SJCRH30 (cell line): ENCODE measurements around the gene STXBP5. TPM values are rescaled to one million over a fixed set of nuclear protein-coding genes. Genes with fewer than 3 reads are reported as not detected.

Experiments
- DNase-seq, 2 experiments: peaks; one replicate each; pipeline ENCODE4 v3.0.0-alpha.2; 2015 to 2020
- H3K27ac ChIP-seq: fragments of 250-450 bp; sonication (Bioruptor Pico); 2 replicates; pipeline ENCODE4 v1.5.1; 2020; ENCODE audit warnings: mild to moderate bottlenecking, moderate library complexity
- H3K27me3 ChIP-seq: fragments of 250-450 bp; sonication (Bioruptor Pico); 2 replicates; pipeline ENCODE4 v1.5.1; 2020; ENCODE audit warnings: mild to moderate bottlenecking, moderate library complexity
- H3K36me3 ChIP-seq: fragments of 250-450 bp; sonication (Bioruptor Pico); 2 replicates; pipeline ENCODE4 v1.5.1; 2020; ENCODE audit warnings: mild to moderate bottlenecking, moderate library complexity
- H3K4me1 ChIP-seq: fragments of 250-450 bp; sonication (Bioruptor Pico); 2 replicates; pipeline ENCODE4 v1.5.1; 2020; ENCODE audit warnings: mild to moderate bottlenecking, moderate library complexity
- H3K4me3 ChIP-seq: fragments of 250-450 bp; sonication (Bioruptor Pico); 2 replicates; pipeline ENCODE4 v1.5.1; 2020; ENCODE audit warnings: mild to moderate bottlenecking, moderate library complexity
- H3K9me3 ChIP-seq: fragments of 250-450 bp; sonication (Bioruptor Pico); replicated peaks from 2 replicates; pipeline ENCODE4 v1.5.1; 2020; ENCODE audit warnings: mild to moderate bottlenecking, moderate library complexity
- total RNA-seq: library from RNA; depleted of rRNA; stranded (reverse); fragments of >200 nt; shearing (Covaris generic); gene quantifications from 2 replicates; pipeline ENCODE4 v1.2.3, GENCODE V29; 2014

The STXBP5 gene
- total RNA-seq, 1 experiment from 2014 or later = 33.4 TPM

DNA sequence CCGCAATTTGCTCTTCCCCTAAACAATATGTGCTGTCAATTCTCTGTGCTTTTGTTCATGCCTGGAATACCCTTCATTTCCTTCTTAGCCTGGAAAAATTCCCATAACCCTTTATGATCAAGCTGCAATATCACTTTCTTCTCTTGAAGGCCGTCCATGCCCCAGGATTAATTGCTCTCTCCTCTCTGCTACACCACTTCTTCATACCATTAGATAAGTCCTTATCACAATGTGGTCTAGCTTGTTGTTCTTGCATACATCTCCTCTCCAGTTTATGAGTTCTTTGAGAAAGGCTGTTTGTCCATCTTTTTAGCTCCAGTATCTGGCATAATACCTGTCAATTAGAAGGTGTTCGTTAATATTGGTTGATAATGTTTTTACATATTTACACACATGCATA is 193.1 kb downstream of the STXBP5 start:
- DNase-seq = no peak
- H3K27ac ChIP-seq = no peak overlapping the region
- no peaks in the 10 kb centered on the region for H3K9me3 ChIP-seq
- no peaks in the 10 kb centered on the region for H3K27me3 ChIP-seq
- H3K4me3 ChIP-seq = no peak overlapping the region
- no peaks in the 10 kb centered on the region for H3K36me3 ChIP-seq
- no peaks in the 10 kb centered on the region for H3K4me1 ChIP-seq

DNA sequence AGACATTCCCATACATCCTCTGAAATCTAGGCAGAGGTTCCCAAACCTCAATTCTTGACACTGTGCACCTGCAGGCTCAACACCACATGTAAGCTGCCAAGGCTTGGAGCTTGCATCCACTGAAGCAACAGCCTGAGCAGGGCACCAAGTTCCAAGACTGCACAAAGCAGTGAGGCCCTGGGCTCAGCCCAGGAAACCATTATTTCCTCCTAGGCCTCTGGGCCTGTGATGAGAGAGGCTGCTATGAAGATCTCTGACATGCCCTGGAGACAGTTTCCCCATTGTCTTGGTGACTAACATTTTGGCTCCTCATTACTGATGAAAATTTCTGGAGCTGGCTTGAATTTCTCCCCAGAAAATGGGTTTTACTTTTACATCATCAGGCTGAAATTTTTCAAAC is 196.8 kb downstream of the STXBP5 start:
- no peak for DNase-seq
- H3K27ac ChIP-seq = no peak overlapping the region

DNA sequence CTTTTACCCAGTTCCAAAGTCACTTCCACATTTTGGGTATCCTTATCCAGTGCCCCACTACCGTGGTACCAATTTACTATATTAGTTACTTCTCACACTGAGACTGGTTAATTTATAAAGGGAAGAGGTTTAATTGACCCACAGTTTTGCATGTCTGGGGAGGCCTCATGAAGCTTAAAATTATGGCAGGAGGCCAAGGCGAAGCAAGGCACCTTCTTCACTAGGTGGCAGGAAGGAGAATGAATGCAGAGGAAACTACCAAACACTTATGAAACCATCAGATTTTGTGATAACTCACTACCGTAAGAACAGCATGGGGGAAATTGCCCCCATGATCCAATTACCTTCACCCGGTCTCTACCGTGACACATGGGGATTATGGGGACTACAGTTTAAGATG is 197.6 kb downstream of the STXBP5 start:
- H3K4me3 ChIP-seq = no peak overlapping the region
- no peak for DNase-seq

More for the DNA sequence above, 196.8 kb downstream of the STXBP5 start:
- Histone ChIP-seq H3K36me3 (no peaks in the 10 kb centered on the region), H3K27me3 (no peaks in the 10 kb centered on the region), H3K4me3 (no peak overlapping the region), H3K9me3 (no peaks in the 10 kb centered on the region), H3K4me1 (no peaks in the 10 kb centered on the region)

DNA sequence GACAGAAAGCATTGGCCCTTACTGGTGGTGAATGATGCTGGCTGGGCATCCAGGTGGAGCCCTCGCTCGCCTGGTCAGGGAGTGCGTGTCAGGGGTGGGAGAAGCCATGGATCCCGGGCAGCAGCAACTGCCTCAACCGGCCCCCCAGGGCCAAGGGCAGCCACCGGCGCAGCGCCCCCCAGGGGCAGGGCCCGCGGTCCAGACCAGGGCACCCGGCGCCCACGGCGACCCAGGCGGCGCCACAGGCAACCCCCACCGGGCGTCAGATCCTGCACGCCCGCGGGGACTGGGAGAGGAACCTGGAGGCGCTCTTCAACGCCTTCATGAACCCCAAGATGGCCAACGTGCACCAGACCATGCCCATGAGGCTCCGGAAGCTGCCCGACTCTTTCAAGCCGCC is 202.6 kb downstream of the STXBP5 start:
- H3K9me3 ChIP-seq = no peaks in the 10 kb centered on the region
- no peak overlapping the region for H3K4me3 ChIP-seq
- no peak for DNase-seq
- H3K27ac ChIP-seq = no peak overlapping the region
- H3K27me3 ChIP-seq = no peaks in the 10 kb centered on the region
- no peaks in the 10 kb centered on the region for H3K4me1 ChIP-seq
- no peaks in the 10 kb centered on the region for H3K36me3 ChIP-seq

More for the DNA sequence above, 197.6 kb downstream of the STXBP5 start:
- H3K9me3 ChIP-seq = no peaks in the 10 kb centered on the region
- no peaks in the 10 kb centered on the region for H3K4me1 ChIP-seq
- H3K27ac ChIP-seq = no peak overlapping the region
- H3K36me3 ChIP-seq = no peaks in the 10 kb centered on the region
- H3K27me3 ChIP-seq = no peaks in the 10 kb centered on the region

DNA sequence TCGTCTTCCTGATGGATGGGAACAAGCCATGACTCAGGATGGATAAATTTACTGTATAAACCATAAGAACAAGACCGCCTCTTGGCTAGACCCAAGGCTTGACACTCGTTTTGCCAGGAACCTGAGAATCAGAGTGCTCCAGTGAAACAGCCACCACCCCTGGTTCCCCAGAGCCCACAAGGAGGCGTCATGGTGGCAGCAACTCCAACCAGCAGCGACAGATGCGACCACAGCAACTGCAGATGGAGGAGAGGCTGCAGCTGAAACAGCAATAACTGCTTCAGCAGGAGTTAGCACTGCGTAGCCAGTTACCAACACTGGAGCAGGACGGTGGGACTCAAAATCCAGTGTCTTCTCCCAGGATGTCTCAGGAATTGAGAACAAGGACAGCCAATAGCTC is 203.4 kb downstream of the STXBP5 start:
- no peaks in the 10 kb centered on the region for H3K27me3 ChIP-seq

DNA sequence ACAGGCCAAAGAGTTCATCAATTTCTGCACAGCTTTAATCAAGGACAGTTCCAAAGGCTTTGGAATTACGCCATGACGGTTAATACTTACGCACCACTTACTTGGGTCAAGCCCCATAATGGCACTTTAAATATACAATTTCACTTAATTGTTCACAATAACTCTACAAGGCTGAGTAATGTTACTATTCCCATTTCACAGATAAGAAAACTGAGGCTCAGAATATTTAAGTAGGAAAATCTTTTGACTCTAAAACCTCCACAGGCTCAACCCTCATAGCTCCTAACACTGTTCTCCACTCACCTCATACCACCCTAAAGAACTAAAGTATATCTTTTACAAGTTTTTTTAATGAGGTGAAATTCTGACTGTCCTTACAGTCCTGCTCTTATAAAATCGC is 212.4 kb downstream of the STXBP5 start:
- H3K9me3 ChIP-seq = no peaks in the 10 kb centered on the region
- H3K27me3 ChIP-seq = no peaks in the 10 kb centered on the region
- no peak overlapping the region for H3K27ac ChIP-seq
- H3K4me1 ChIP-seq = no peaks in the 10 kb centered on the region
- no peak for DNase-seq
- H3K4me3 ChIP-seq = no peak overlapping the region
- no peaks in the 10 kb centered on the region for H3K36me3 ChIP-seq

More for the DNA sequence above, 203.4 kb downstream of the STXBP5 start:
- H3K36me3 ChIP-seq = no peaks in the 10 kb centered on the region
- H3K4me3 ChIP-seq = no peak overlapping the region
- H3K4me1 ChIP-seq = no peaks in the 10 kb centered on the region
- DNase-seq = peak; percentile 20 to 30
- no peak overlapping the region for H3K27ac ChIP-seq
- H3K9me3 ChIP-seq = no peaks in the 10 kb centered on the region

DNA sequence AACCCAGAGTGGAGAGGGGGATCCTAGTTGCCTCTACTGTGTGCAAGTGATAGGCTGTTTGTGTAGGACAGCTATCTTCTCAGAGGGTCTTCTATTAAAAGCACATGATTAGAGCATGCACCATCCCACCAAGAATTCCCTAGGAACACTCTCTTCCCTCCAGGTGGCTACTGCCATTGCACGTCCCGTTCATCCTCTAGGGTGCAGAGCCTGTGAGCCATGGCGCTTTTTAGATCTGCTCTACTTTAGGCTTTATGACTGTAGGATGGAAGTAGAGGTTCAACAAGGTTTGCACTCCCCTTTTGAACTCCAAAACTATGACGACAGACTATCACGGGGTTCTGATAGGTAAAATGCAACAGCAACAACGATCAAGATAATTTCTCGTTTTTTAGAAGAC is 213.7 kb downstream of the STXBP5 start:
- no peak for DNase-seq
- H3K27ac ChIP-seq = no peak overlapping the region
- H3K36me3 ChIP-seq = no peaks in the 10 kb centered on the region

DNA sequence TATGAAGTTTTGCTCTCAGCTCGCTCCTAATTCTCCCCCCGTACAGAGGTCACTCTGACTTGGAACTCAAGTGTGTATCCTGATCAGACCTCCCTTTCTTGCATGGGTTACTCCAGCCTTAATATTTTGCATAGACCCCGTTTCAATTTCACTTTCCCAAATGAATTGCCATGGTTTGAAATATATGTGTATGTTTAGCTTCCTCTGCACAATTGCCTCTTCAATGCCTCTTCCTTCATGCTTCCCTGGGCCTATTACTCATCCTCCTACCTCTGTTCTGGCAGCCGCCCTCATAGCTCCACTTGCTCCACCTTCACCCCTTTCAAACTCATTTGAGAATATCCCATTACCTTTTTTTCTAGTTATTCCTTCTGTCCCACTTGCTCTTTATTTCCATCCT is 214.3 kb downstream of the STXBP5 start:
- no peaks in the 10 kb centered on the region for H3K27me3 ChIP-seq
- H3K4me3 ChIP-seq = no peak overlapping the region
- no peaks in the 10 kb centered on the region for H3K36me3 ChIP-seq
- no peaks in the 10 kb centered on the region for H3K4me1 ChIP-seq
- no peak for DNase-seq
- H3K27ac ChIP-seq = no peak overlapping the region
- H3K9me3 ChIP-seq = peaks cover 6% of the 10 kb centered on the region

More for the DNA sequence above, 213.7 kb downstream of the STXBP5 start:
- H3K4me3 ChIP-seq = no peak overlapping the region
- no peaks in the 10 kb centered on the region for H3K27me3 ChIP-seq
- H3K9me3 ChIP-seq = peaks cover 5% of the 10 kb centered on the region; the same call in 1 of the 2 replicates
- no peaks in the 10 kb centered on the region for H3K4me1 ChIP-seq

DNA sequence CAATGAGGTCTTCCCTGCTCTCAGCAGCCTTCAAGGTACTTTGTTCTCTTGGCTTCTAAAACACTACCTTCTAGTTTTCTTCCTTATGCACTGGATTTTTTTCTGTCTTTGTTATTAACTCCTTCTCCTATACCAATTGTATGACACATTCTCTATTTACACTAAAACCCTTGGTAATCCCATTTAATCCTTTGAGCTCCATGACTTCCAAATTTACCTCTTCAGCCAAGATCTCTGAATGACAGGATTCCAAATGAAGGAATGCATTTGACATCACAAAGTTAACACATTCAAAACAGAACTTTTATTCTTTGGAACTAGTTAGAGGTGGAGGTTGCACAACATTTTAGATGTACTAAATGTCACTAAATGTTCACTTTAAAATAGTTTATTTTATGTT is 217.7 kb downstream of the STXBP5 start:
- no peaks in the 10 kb centered on the region for H3K4me1 ChIP-seq
- H3K27me3 ChIP-seq = no peaks in the 10 kb centered on the region
- peaks cover 14% of the 10 kb centered on the region for H3K9me3 ChIP-seq
- no peak overlapping the region for H3K4me3 ChIP-seq
- no peaks in the 10 kb centered on the region for H3K36me3 ChIP-seq
- no peak overlapping the region for H3K27ac ChIP-seq
- peak in 1 of 2 experiments; percentile 42 for DNase-seq

DNA sequence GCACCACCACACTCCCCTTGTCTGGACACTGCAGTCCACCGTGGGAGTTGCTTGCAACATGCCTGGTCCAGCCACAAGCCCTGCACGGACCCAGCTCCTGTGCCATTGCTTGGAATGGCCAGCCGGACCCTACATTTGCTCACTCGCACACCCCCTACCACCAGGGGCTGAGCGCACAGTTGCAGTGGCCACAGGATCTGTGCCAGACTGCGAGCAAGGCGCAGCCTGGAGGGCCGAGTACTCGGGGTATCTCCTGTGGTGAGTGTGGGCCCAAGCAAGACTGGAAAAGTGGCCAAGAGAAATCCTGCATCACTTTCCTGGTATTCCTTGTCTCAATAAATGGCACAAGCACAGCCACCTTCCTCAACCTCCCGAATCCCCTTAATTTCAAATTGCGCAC is 218.9 kb downstream of the STXBP5 start:
- Histone ChIP-seq H3K27me3 (no peaks in the 10 kb centered on the region), H3K4me1 (no peaks in the 10 kb centered on the region), H3K27ac (no peak overlapping the region), H3K4me3 (no peak overlapping the region), H3K9me3 (peaks cover 14% of the 10 kb centered on the region), H3K36me3 (no peaks in the 10 kb centered on the region)
- no peak for DNase-seq

DNA sequence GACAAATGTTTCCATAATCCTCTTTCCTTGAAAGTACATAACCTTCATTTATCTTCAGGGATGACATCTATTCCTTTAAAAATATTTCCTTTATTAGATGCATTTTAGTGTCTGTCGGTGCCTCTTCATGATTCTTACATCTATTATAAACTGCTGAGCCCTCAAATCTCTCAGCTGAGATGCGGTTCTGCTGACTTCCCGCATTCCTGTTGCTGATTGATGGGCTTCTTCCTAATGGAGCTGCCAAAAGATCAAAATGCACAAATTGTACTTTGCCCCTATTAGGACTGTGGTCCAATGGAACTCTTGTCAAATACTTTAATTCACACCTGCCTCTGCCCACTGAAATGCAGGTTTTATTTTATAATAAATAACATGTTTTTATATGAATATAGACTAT is 225.6 kb downstream of the STXBP5 start:
- Histone ChIP-seq H3K27me3 (no peaks in the 10 kb centered on the region), H3K4me3 (no peak overlapping the region), H3K9me3 (0 out of 2 replicates have a peak, but pooled peaks cover 3% of the 10 kb centered on the region), H3K36me3 (no peaks in the 10 kb centered on the region), H3K27ac (no peak overlapping the region), H3K4me1 (peaks cover 5% of the 10 kb centered on the region; the same call in 1 of the 2 replicates)
- DNase-seq = no peak

DNA sequence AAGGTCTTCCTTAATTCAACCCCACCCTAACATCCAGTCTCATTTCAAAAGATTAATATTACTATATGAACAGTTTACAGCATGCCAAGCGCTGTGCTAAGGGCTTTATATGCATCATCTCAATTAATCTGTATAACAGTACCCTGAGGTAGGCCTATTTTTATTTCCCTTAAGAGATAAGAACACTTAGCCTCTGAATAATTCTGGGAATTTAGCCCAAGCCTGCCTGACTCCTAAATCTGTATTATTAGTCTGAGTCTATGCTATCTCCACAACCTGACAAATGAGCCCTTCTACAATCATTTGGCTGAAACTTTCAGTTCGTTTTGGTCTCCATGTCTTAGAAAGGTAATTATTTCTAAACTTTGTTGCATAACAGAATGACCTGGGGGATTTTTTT is 226.6 kb downstream of the STXBP5 start:
- Histone ChIP-seq H3K4me3 (no peak overlapping the region), H3K4me1 (peaks cover 6% of the 10 kb centered on the region; the same call in 1 of the 2 replicates), H3K9me3 (no peaks in the 10 kb centered on the region), H3K27ac (no peak overlapping the region), H3K27me3 (no peaks in the 10 kb centered on the region), H3K36me3 (no peaks in the 10 kb centered on the region)
- no peak for DNase-seq

DNA sequence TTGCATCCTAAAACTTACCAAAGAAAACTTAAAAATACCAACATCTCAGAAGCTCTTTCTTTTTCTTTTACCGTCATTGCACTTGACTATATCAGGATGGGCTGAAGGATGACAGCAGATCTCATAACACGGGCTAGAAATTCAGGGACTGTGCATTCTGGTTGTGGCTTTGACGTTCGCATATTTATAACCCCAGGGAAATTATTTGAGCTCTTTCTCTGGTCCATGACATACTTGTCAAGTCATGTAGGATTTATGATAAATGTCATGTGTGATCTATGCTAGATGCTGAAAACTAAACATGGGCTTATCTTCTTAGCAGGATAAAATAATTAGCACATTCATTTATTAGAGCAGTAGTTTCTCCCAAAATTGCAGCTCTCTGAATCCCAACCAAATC is 229.9 kb downstream of the STXBP5 start:
- DNase-seq = no peak
- no peak overlapping the region for H3K27ac ChIP-seq
- H3K4me3 ChIP-seq = no peak overlapping the region
- H3K9me3 ChIP-seq = no peaks in the 10 kb centered on the region
- H3K36me3 ChIP-seq = no peaks in the 10 kb centered on the region
- no peaks in the 10 kb centered on the region for H3K27me3 ChIP-seq
- peaks cover 6% of the 10 kb centered on the region; the same call in 1 of the 2 replicates for H3K4me1 ChIP-seq

DNA sequence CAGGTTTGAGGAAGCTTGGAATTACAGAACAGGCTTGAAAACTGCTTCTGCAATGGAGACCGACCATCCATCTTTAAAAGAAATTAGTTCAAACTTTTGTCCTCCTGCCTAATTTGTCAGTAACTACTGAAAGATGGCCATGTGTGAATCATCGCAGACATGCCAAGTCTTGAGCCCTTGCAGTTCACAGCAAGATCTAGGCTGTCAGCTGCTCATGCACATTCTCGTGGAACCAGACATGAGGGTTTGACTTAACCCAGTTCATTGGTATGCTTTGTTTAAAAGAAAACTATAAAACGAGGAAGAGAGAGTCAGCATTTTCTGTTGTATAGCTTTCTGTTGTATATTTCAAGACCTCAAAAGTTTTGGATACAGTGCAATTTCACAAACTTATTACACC is 230.3 kb downstream of the STXBP5 start:
- H3K4me1 ChIP-seq = peaks cover 6% of the 10 kb centered on the region; the same call in 1 of the 2 replicates
- H3K4me3 ChIP-seq = no peak overlapping the region
- no peaks in the 10 kb centered on the region for H3K36me3 ChIP-seq
- no peaks in the 10 kb centered on the region for H3K27me3 ChIP-seq
- no peak overlapping the region for H3K27ac ChIP-seq
- peak; percentile 17 to 27 for DNase-seq
- H3K9me3 ChIP-seq = no peaks in the 10 kb centered on the region

DNA sequence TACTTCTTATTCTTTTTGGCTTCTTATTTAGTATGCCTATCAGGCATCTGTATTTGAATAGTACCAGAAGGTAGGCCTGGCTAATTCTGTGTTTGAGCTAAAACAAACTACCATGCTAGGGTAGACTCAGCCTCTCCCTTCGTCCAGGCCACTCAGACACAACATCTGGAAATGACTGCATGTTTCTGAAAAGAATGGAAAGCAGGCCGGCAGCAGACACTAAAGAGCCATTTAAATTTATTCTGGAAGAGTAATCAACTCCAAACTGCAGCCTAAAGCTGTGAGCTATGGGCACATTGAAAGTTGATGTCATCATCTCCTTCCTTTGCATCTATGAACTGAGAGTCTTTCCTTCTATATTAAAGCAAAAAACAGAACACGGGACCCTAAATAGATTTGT is 233.4 kb downstream of the STXBP5 start:
- H3K4me3 ChIP-seq = no peak overlapping the region
- no peaks in the 10 kb centered on the region for H3K36me3 ChIP-seq
- no peak overlapping the region for H3K27ac ChIP-seq
- DNase-seq = no peak
- no peaks in the 10 kb centered on the region for H3K9me3 ChIP-seq
- H3K4me1 ChIP-seq = peaks cover 6% of the 10 kb centered on the region; the same call in 1 of the 2 replicates
- no peaks in the 10 kb centered on the region for H3K27me3 ChIP-seq

DNA sequence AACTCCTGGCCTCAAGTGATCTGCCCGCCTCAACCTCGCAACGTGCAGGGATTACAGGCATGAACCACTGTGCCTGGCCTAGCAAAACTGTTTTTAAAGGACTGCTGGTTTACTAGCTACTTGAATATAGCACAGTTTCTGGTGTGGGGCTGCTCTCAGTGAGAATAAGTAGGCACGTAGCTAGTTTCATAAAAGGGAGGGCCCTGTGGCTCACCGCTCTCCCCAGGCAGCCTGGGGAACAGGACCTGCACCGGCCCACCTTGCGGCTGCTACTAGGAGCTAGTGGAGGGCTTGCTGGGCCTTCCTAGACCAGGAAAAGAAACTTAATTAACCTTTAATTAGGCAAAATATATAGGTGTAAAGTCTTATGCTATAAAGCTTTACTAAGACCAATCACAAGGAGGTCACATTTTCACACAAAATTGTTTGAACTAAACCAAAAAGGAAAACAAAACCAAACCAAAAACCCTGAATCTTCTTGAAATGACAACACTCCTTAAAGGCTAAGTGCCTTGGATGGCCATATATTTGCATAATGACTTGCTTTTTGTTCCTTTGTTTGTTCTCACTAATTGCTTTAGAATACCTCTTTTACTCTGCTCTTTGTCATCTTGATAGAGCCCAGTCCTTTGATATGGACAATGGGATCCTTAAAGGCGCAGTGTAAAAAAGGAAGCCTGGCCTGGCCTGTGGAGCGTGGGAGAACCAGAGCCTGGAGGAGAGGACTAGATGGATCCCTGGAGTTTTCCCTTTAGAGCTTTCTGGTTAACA is 234.7 kb downstream of the STXBP5 start:
- H3K9me3 ChIP-seq = no peaks in the 10 kb centered on the region
- DNase-seq = no peak

More for the DNA sequence above, 234.7 kb downstream of the STXBP5 start:
- Histone ChIP-seq H3K27me3 (no peaks in the 10 kb centered on the region), H3K4me1 (peaks cover 6% of the 10 kb centered on the region; the same call in 1 of the 2 replicates), H3K27ac (no peak overlapping the region), H3K4me3 (no peak overlapping the region), H3K36me3 (no peaks in the 10 kb centered on the region)
